Measurements from ENCODE around the gene METTL14.

METTL14 gene

DNA sequence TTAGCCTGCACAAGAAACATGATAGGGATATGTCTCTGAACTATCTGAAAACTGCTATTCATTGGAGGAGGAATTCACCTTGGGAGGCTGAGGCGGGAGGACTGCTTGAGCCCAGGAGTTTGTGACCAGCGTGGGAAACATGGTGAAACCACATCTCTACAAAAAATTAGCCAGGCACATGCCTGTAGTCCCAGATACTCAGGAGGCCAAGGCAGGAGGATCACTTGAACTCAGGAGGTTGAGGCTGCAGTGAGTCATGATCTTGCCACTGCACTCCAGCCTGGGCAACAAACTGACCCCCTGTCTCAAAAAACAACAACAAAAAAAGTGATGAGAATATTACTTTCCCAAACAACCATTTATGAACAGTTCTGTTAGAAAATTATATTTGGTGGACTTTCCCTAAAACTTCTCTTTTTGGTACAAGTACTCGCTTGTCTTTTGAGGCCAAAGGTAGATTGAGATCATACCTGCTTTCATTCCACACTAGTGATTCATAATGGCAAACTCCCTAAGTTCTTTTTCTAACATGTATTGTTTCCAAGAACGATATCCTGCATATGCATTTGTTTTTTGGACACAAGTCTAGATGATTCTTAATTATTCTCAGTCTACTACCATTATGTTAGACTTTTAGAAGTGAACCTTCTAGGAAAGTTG lies 33.4 kb downstream of the METTL14 start:
- TF ChIP-seq, protein P1, sequence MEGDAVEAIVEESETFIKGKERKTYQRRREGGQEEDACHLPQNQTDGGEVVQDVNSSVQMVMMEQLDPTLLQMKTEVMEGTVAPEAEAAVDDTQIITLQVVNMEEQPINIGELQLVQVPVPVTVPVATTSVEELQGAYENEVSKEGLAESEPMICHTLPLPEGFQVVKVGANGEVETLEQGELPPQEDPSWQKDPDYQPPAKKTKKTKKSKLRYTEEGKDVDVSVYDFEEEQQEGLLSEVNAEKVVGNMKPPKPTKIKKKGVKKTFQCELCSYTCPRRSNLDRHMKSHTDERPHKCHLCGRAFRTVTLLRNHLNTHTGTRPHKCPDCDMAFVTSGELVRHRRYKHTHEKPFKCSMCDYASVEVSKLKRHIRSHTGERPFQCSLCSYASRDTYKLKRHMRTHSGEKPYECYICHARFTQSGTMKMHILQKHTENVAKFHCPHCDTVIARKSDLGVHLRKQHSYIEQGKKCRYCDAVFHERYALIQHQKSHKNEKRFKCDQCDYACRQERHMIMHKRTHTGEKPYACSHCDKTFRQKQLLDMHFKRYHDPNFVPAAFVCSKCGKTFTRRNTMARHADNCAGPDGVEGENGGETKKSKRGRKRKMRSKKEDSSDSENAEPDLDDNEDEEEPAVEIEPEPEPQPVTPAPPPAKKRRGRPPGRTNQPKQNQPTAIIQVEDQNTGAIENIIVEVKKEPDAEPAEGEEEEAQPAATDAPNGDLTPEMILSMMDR (IDR thresholded peaks at IDR 0.05; ENCODE audit: low read depth, low read length) = no peak
- no peak for DNase-seq (ENCODE audit: low read depth, low spot score)
- H3K4me3 ChIP-seq (ENCODE audit: low read depth, low read length) = no peak overlapping the region
- in situ Hi-C loops (cut with HindIII; ENCODE audit: low sequenced_read_pairs) = no loop called here

DNA sequence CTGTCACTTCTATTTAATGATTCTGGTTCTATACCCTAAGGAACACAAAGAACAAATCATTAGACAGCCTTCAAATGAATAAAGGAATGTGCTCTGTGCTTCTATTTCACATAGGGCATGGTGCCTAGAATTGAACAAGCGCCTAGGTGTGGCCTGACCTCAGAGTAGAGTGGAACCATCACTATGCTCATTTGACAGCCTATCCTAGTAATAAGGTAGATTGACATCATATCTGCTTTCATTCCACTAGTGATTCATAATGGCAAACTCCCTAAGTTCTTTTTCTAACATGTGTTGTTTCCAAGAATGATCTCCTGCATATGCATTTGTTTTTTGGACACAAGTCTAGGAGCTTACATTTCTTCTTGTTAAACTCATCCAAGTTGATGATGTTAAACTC lies 36.6 kb downstream of the METTL14 start:
- no peak overlapping the region for H3K4me3 ChIP-seq (ENCODE audit: low read depth, low read length)
- DNase-seq (ENCODE audit: low read depth, low spot score) = no peak
- in situ Hi-C loops (cut with HindIII; ENCODE audit: low sequenced_read_pairs) = no loop called here
- TF ChIP-seq, protein P1 (IDR thresholded peaks at IDR 0.05; ENCODE audit: low read depth, low read length) = no peak

DNA sequence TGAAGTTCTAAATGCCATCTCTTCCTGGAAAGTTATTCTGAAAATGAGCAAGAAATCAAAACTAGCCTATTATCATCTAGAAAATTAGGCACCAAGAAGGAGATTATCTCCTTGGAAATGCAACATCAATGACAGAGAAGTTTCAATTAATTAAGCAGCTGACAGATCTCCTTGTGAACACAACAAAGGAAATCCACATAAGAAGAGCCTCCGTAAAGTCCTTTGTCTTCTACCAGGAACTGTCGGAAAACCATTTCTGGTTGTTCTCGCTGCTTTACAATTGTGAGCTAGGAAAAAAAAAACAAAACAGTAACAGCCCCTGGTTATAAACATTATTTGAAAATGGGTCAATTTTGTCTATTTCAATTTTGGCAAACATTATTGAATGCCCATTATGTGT lies 38.2 kb downstream of the METTL14 start:
- no peak overlapping the region for H3K4me3 ChIP-seq (ENCODE audit: low read depth, low read length)
- in situ Hi-C loops (cut with HindIII; ENCODE audit: low sequenced_read_pairs) = no loop called here
- TF ChIP-seq, protein P1 (IDR thresholded peaks at IDR 0.05; ENCODE audit: low read depth, low read length) = no peak
- no peak for DNase-seq (ENCODE audit: low read depth, low spot score)

DNA sequence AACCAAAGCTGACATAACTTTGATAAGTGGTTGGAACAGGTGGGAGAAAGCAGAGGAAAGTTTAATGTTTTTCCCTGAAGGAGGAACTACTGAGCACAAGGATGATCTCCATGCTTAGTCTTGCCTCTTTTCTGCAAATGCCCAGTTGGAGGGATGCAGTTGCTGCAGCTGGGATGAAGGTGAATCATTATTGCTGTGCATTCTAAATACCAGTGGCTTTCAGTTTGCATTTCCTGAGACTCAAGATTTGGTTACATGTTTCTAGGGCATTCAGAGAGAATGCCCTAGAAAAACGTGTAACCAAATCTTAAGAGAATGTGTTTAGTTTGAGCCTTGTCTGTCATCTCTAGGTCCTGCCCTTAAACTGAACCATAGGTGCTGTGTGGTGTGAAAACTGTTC lies 42.2 kb downstream of the METTL14 start:
- DNase-seq (ENCODE audit: low read depth, low spot score) = no peak
- no peak overlapping the region for H3K4me3 ChIP-seq (ENCODE audit: low read depth, low read length)
- in situ Hi-C loops (cut with HindIII; ENCODE audit: low sequenced_read_pairs) = no loop called here
- TF ChIP-seq, protein P1 (IDR thresholded peaks at IDR 0.05; ENCODE audit: low read depth, low read length) = no peak

DNA sequence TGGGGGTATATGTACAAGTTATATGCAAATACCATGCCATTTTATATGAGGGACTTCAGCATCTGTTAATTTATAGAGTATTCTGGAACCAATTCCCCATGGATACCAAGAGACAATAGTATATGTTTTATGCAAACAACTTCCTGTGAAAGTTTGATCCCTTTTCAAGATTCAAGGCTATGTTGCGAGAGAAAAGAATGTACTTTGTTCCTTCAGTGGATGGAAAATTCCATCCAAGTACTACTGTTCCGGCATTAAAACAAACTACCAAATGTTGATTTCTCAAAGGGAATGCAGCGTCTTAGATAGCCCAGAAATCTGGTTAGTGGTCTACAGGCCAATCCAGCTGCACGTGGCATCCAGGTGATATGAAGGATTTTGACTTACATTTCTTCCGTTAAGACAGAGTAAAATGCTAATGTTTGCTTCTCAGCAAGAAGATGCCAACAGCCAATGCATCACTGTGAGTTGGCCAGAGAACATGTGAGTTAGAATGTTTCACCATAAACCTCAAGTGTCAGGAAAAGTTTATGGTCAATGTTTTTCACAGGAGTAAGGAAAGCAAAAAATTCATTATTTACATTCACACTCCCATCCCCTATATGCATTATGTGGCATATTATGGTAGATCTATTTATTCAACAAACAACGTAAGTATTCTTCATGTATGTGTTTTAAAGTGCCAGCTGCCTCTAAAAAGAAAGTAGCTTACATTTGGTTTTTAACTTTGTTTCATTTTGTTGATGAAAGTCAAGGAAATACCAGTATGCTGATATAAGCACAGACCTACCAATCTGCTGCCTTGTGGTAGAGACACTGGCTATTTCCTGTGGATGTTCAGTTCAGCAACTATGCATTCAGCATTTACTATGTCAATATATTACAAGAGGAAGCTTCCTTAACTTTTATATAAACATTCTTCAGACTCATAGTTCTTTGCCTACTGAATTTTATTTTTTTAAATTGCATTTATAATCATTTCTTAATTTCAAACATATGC lies 44.4 kb downstream of the METTL14 start:
- DNase-seq (ENCODE audit: low read depth, low spot score) = peak; percentile 87
- TF ChIP-seq, protein P1 (IDR thresholded peaks at IDR 0.05; ENCODE audit: low read depth, low read length) = no peak
- no peak overlapping the region for H3K4me3 ChIP-seq (ENCODE audit: low read depth, low read length)
- in situ Hi-C loops (cut with HindIII; ENCODE audit: low sequenced_read_pairs) = no loop called here

DNA sequence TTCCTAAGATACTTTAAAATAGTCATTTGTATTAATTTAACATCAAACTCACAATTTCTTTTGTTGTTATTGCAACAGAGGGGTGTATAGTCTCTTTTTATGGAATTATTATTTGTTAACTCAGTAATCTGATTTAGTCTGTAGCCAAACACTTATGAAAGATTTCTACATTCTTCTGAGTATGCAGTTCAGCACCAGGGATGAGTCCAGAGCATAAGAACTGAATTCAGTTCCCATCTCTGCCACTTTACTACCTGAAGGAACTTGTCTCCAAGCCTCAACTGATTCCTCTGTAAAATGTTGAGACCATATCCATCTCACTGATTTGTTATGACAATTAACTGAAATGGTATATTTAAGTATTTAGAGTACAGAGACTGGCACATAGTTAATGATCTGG lies 45.5 kb downstream of the METTL14 start:
- H3K4me3 ChIP-seq (ENCODE audit: low read depth, low read length) = no peak overlapping the region
- TF ChIP-seq, protein P1 (IDR thresholded peaks at IDR 0.05; ENCODE audit: low read depth, low read length) = no peak
- in situ Hi-C loops (cut with HindIII; ENCODE audit: low sequenced_read_pairs) = no loop called here
- DNase-seq (ENCODE audit: low read depth, low spot score) = no peak

All from astrocyte of the spinal cord (primary cell).